SK-N-SH (cell line): ENCODE data around the gene CSNK2A3. TPM values are rescaled to one million over a fixed set of nuclear protein-coding genes. Genes with fewer than 3 reads are reported as not detected.

Source experiments
- CTCF ChIA-PET: fragments of 300-600, 350-600 bp; formaldehyde crosslinking; extraction: SDS; loops from one replicate; lab custom pipeline; 2021; lab: Yijun Ruan, JAX
- POLR2A ChIA-PET: fragments of 350-600 bp; sonication (Branson Sonifier 250); formaldehyde crosslinking; extraction: SDS; loops from one replicate; lab custom pipeline; 2020; ENCODE audit warnings: antibody characterized with exemption, inconsistent platforms; lab: Yijun Ruan, JAX
- DNase-seq: peaks from one replicate; pipeline ENCODE4 v3.0.0; 2012
- H2AFZ ChIP-seq: fragments of 200-600 bp; sonication (generic); 2 replicates; pipeline ENCODE4 v1.8.1; 2016; ENCODE audit warnings: antibody characterized with exemption, mild to moderate bottlenecking, low read depth
- H3F3A ChIP-seq: fragments of 200-600 bp; sonication (generic); replicated peaks from 2 replicates; pipeline ENCODE3; 2016; ENCODE audit warnings: antibody characterized with exemption, mild to moderate bottlenecking; ENCODE audit not compliant: insufficient read depth
- H3K27ac ChIP-seq, 2 experiments: fragments of 200-500 bp in 1 of 2; fragments of 200-600 bp in 1 of 2; sonication (Bioruptor generic) in 1 of 2; sonication (generic), shearing (Covaris generic) in 1 of 2; 2 replicates each; pipeline versions ENCODE4 v1.5.1 to v1.6.1; 2014 to 2016; ENCODE audit warnings: low read depth in 2 of 2, inconsistent platforms in 1 of 2, low read length in 1 of 2, mild to moderate bottlenecking in 1 of 2, mixed read lengths in 1 of 2
- H3K27me3 ChIP-seq: fragments of 200-600 bp; sonication (generic), shearing (Covaris generic); 2 replicates; pipeline ENCODE4 v1.6.1; 2016; ENCODE audit warnings: mixed run types; ENCODE audit not compliant: insufficient read depth
- H3K36me3 ChIP-seq, 2 experiments: fragments of 200-500 bp in 1 of 2; fragments of 200-600 bp in 1 of 2; sonication (Bioruptor generic) in 1 of 2; sonication (generic) in 1 of 2; replicated peaks in 1 of 2; 2 replicates each; pipeline versions ENCODE3 to v1.5.1; 2014 to 2016; ENCODE audit warnings: low read length in 1 of 2, mild to moderate bottlenecking in 1 of 2; ENCODE audit not compliant: insufficient read depth in 2 of 2, control insufficient read depth in 1 of 2
- H3K4me1 ChIP-seq, 2 experiments: fragments of 200-500 bp in 1 of 2; fragments of 200-600 bp in 1 of 2; sonication (Bioruptor generic) in 1 of 2; sonication (generic), shearing (Covaris generic) in 1 of 2; 2 replicates each; pipeline versions ENCODE4 v1.5.1 to v1.6.1; 2014 to 2016; ENCODE audit warnings: low read depth in 1 of 2, low read length in 1 of 2, mixed run types in 1 of 2; ENCODE audit not compliant: insufficient read depth in 2 of 2, control insufficient read depth in 1 of 2
- H3K4me2 ChIP-seq: fragments of 200-600 bp; sonication (generic), shearing (Covaris generic); 2 replicates; pipeline ENCODE4 v1.6.1; 2017; ENCODE audit warnings: mixed run types
- H3K4me3 ChIP-seq, 2 experiments: fragments of 200-500 bp in 1 of 2; fragments of 200-600 bp in 1 of 2; sonication (Bioruptor generic) in 1 of 2; sonication (generic), shearing (Covaris generic) in 1 of 2; 2 replicates each; pipeline versions ENCODE4 v1.5.1 to v1.8.1; 2014 to 2016; ENCODE audit warnings: low read depth in 2 of 2, inconsistent platforms in 1 of 2, low read length in 1 of 2, mild to moderate bottlenecking in 1 of 2, mixed read lengths in 1 of 2, moderate library complexity in 1 of 2
- H3K79me2 ChIP-seq: fragments of 200-600 bp; sonication (generic); 2 replicates; pipeline ENCODE4 v1.8.1; 2017; ENCODE audit warnings: mild to moderate bottlenecking; ENCODE audit not compliant: insufficient read depth
- H3K9ac ChIP-seq: fragments of 200-600 bp; sonication (generic); 2 replicates; pipeline ENCODE4 v1.6.1; 2017; ENCODE audit warnings: mixed run types
- H3K9me2 ChIP-seq: fragments of 200-600 bp; sonication (generic); 2 replicates; pipeline ENCODE4 v1.6.1; 2017; ENCODE audit warnings: mixed run types
- H3K9me3 ChIP-seq: fragments of 200-600 bp; sonication (generic); 2 replicates; pipeline ENCODE4 v1.6.1; 2017; ENCODE audit warnings: mixed run types, mild to moderate bottlenecking, moderate library complexity
- H4K20me1 ChIP-seq: fragments of 200-600 bp; sonication (generic); 2 replicates; pipeline ENCODE4 v1.6.1; 2017; ENCODE audit warnings: mild to moderate bottlenecking, mixed run types; ENCODE audit not compliant: insufficient read depth
- CHD2 ChIP-seq: fragments of 150-350 bp; IDR thresholded peaks from 2 replicates; pipeline ENCODE4 v1.6.1; 2018; ENCODE audit warnings: low read length; ENCODE audit not compliant: partially characterized antibody
- EP300 ChIP-seq, 2 experiments: IDR thresholded peaks; 2 replicates each; pipeline versions ENCODE4 v1.4.0 to v1.6.1; 2012; ENCODE audit warnings: borderline replicate concordance in 1 of 2, low read depth in 1 of 2, low read length in 1 of 2
- FOSL2 ChIP-seq: IDR thresholded peaks from 2 replicates; pipeline ENCODE4 v1.4.0; 2012; ENCODE audit warnings: low read depth, mild to moderate bottlenecking, moderate library complexity, borderline replicate concordance
- IRF3 ChIP-seq: fragments of 150-350 bp; IDR thresholded peaks from 2 replicates; pipeline ENCODE4 v1.6.1; 2016; ENCODE audit warnings: mild to moderate bottlenecking, low read depth, low read length
- MAX ChIP-seq: IDR thresholded peaks from 2 replicates; pipeline ENCODE4 v1.4.0; 2012; ENCODE audit warnings: low read depth
- MEF2A ChIP-seq: IDR thresholded peaks from 2 replicates; pipeline ENCODE4 v1.4.0; 2012; ENCODE audit warnings: low read depth, borderline replicate concordance
- NRF1 ChIP-seq: IDR thresholded peaks from 2 replicates; pipeline ENCODE4 v1.6.1; 2012; ENCODE audit warnings: low read depth, mild to moderate bottlenecking, low read length
- PBX3 ChIP-seq: IDR thresholded peaks from 2 replicates; pipeline ENCODE4; 2012
- RCOR1 ChIP-seq: fragments of 150-350 bp; IDR thresholded peaks from 2 replicates; pipeline ENCODE4 v1.6.1; 2017; ENCODE audit warnings: antibody characterized with exemption, low read length
- REST ChIP-seq: IDR thresholded peaks from 2 replicates; pipeline ENCODE4 v1.6.1; 2012; ENCODE audit warnings: mild to moderate bottlenecking, low read depth, low read length, moderate library complexity
- RXRA ChIP-seq: IDR thresholded peaks from 2 replicates; pipeline ENCODE4 v1.4.0; 2012; ENCODE audit warnings: low read depth, mild to moderate bottlenecking, borderline replicate concordance
- SMC3 ChIP-seq: IDR thresholded peaks from 2 replicates; pipeline ENCODE4 v1.6.1; 2012; ENCODE audit warnings: low read depth, low read length, improper control_type of control experiment
- USF1 ChIP-seq: IDR thresholded peaks from 2 replicates; pipeline ENCODE4 v1.4.0; 2012; ENCODE audit warnings: low read depth, borderline replicate concordance
- WGBS: methylation state at CpG from one replicate; pipeline ENCODE4 v1.1.6; 2017; ENCODE audit warnings: low lambda C conversion rate; 5-methylcytosine and 5-hydroxymethylcytosine counted together
- polyA plus RNA-seq, 3 experiments: library from polyadenylated mRNA; depleted of rRNA; stranded (reverse); fragments of >200 nt; gene quantifications; 2 replicates each; pipeline ENCODE4 v1.2.3, GENCODE V29; 2012

CSNK2A3 gene
- polyA plus RNA-seq, 1 of the 3 experiments (the other 2 are of a cell fraction) = 0.31 TPM

- ChIA-PET POLR2A (no interaction called here), CTCF (no interaction called here)
- H4K20me1 ChIP-seq = no peaks in the 10 kb centered on the region
- no peak for DNase-seq
- H3K27ac ChIP-seq = no peak overlapping the region
- no peak overlapping the region for H3K4me3 ChIP-seq
- no peaks in the 10 kb centered on the region for H3F3A ChIP-seq
- H3K4me1 ChIP-seq = peaks cover 0 to 2% of the 10 kb centered on the region in 2 experiments; a peak in 1 of 4 replicates
- no peak overlapping the region for H3K9ac ChIP-seq
- no peaks in the 10 kb centered on the region for H3K9me2 ChIP-seq
- no peaks in the 10 kb centered on the region for H3K9me3 ChIP-seq
- 82% methylated on average over 10 of the region's 10 CpGs for WGBS
- H3K79me2 ChIP-seq = no peaks in the 10 kb centered on the region
- H3K4me2 ChIP-seq = no peak overlapping the region
- H2AFZ ChIP-seq = no peak overlapping the region
- H3K36me3 ChIP-seq = no peaks in the 10 kb centered on the region
- H3K27me3 ChIP-seq = no peaks in the 10 kb centered on the region; the same call in 1 of the 2 replicates
- TF ChIP-seq MAX (no peak), RXRA (no peak), PBX3 (no peak), IRF3 (no peak), USF1 (no peak), SMC3 (no peak), RCOR1 (no peak), REST (no peak), EP300 (IDR thresholded peaks at IDR 0.05; ENCODE audit: borderline replicate concordance in 1 of 2, low read depth in 1 of 2, low read length in 1 of 2) (no peak), FOSL2 (no peak), MEF2A (no peak), NRF1 (no peak), CHD2 (no peak)
These were observed 50.5 kb downstream of the CSNK2A3 start for GRCh38 chr11:11302565-11302964.
